Type B pancreatic cell (in vitro differentiated cells): ENCODE data around the gene C3orf38. TPM values are rescaled to one million over a fixed set of nuclear protein-coding genes. Genes with fewer than 3 reads are reported as not detected.

ENCODE experiments used
- DNase-seq: peaks from one replicate; pipeline ENCODE4 v3.0.0; 2021; ENCODE audit warnings: mixed read lengths; ENCODE audit not compliant: unreplicated experiment; ENCODE audit errors: extremely low spot score
- H3K27ac Mint-ChIP-seq: 2 replicates; pipeline ENCODE4 v1.8.0; 2021; ENCODE audit warnings: mild to moderate bottlenecking, mixed read lengths
- H3K27me3 Mint-ChIP-seq: 2 replicates; pipeline ENCODE4 v1.8.0; 2021; ENCODE audit warnings: mixed read lengths
- H3K36me3 Mint-ChIP-seq: 2 replicates; pipeline ENCODE4 v1.8.0; 2021; ENCODE audit warnings: mixed read lengths
- H3K4me1 Mint-ChIP-seq: one replicate; pipeline ENCODE4 v1.8.0; 2021; ENCODE audit warnings: mixed read lengths; ENCODE audit not compliant: unreplicated experiment
- H3K4me3 Mint-ChIP-seq: 2 replicates; pipeline ENCODE4 v1.8.0; 2021; ENCODE audit warnings: mild to moderate bottlenecking, mixed read lengths
- H3K9me3 Mint-ChIP-seq: 2 replicates; pipeline ENCODE4 v1.8.0; 2021; ENCODE audit warnings: mixed read lengths
- CTCF ChIP-seq: fragments of 200-600 bp; sonication (generic); conservative IDR thresholded peaks from 2 replicates; pipeline ENCODE4 v1.5.0; 2021; ENCODE audit warnings: antibody characterized with exemption, mild to moderate bottlenecking
- total RNA-seq: library from RNA; stranded (reverse); gene quantifications from 2 replicates; pipeline ENCODE4 v1.2.1, GENCODE V29; 2021; ENCODE audit warnings: low replicate concordance

Gene C3orf38
- total RNA-seq, 1 donor from 2014 or later = 31.1 TPM

DNA sequence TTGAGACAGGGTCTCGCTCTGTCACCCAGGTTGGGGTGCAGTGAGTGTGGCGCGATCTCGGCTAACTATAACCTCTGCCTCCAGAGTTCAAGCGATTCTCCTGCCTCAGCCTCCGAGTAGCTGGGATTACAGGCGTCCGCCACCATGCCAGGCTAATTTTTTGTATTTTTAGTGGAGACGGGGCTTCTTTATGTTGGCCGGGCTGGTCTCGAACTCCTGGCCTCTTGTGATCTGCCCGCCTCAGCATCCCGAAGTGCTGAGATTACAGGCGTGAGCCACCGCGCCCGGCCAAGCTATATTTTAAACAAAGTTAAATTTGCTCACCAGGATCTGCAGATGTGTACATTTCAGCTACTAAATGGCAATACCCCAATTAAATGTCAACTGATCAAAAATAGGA, 1.1 kb upstream of the C3orf38 start:
- Mint-ChIP-seq H3K27ac (peak overlapping the region; percentile 99), H3K9me3 (no peaks in the 10 kb centered on the region), H3K4me3 (peak overlapping the region; percentile 99), H3K36me3 (peaks cover 4% of the 10 kb centered on the region), H3K27me3 (no peaks in the 10 kb centered on the region), H3K4me1 (peaks cover 23% of the 10 kb centered on the region)
- no peak for TF ChIP-seq CTCF
- no peak for DNase-seq

GRCh38 chr3:88149101-88149508, 654 bp upstream of the C3orf38 start:
- H3K27ac Mint-ChIP-seq = peak overlapping the region; percentile 99
- H3K36me3 Mint-ChIP-seq = peaks cover 4% of the 10 kb centered on the region
- TF ChIP-seq CTCF = no peak
- no peaks in the 10 kb centered on the region for H3K9me3 Mint-ChIP-seq
- H3K4me3 Mint-ChIP-seq = peak overlapping the region; percentile 99
- DNase-seq = no peak
- peaks cover 23% of the 10 kb centered on the region for H3K4me1 Mint-ChIP-seq
- H3K27me3 Mint-ChIP-seq = no peaks in the 10 kb centered on the region

GRCh38 chr3:88150371-88150770, 612 bp downstream of the C3orf38 start:
- DNase-seq = no peak
- H3K4me3 Mint-ChIP-seq = peak overlapping the region; percentile 99
- H3K9me3 Mint-ChIP-seq = no peaks in the 10 kb centered on the region
- H3K27ac Mint-ChIP-seq = peak overlapping the region; percentile 99
- peaks cover 23% of the 10 kb centered on the region for H3K4me1 Mint-ChIP-seq
- no peak for TF ChIP-seq CTCF
- H3K36me3 Mint-ChIP-seq = peaks cover 9% of the 10 kb centered on the region
- H3K27me3 Mint-ChIP-seq = no peaks in the 10 kb centered on the region

GRCh38 chr3:88150806-88151205, 1.0 kb downstream of the C3orf38 start:
- Mint-ChIP-seq H3K4me1 (peaks cover 23% of the 10 kb centered on the region), H3K36me3 (peaks cover 12% of the 10 kb centered on the region), H3K27ac (peak overlapping the region; percentile 99), H3K27me3 (no peaks in the 10 kb centered on the region), H3K9me3 (no peaks in the 10 kb centered on the region), H3K4me3 (peak overlapping the region; percentile 99)
- TF ChIP-seq CTCF = no peak
- no peak for DNase-seq

- Mint-ChIP-seq H3K9me3 (no peaks in the 10 kb centered on the region), H3K4me1 (peaks cover 23% of the 10 kb centered on the region), H3K36me3 (peaks cover 17% of the 10 kb centered on the region), H3K27ac (no peak overlapping the region), H3K4me3 (peak overlapping the region; percentile 99), H3K27me3 (no peaks in the 10 kb centered on the region)
- no peak for DNase-seq
- TF ChIP-seq CTCF = no peak
Measured at GRCh38 chr3:88151358-88151757, 1.6 kb downstream of the C3orf38 start.

DNA sequence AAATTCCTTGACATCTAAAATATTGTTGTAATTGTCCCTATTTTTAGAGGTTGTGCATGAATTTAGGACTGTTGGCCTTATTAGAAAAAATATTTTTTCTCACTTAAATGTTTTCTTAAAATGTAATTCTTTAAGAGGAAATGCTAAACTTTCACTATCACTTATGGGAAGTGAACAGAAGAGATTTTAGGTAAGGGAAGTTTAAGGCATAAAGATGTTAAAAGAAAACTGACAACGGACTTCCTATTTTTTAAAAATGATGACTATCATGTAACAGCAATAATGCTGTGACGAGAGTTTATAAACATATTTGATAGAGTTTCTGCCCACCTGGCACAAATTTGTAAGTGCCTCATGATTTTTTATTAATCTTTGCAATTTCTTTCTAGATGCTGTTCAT, 3.1 kb downstream of the C3orf38 start:
- peaks cover 13% of the 10 kb centered on the region for H3K4me1 Mint-ChIP-seq
- no peak for DNase-seq
- no peaks in the 10 kb centered on the region for H3K9me3 Mint-ChIP-seq
- no peak overlapping the region for H3K27ac Mint-ChIP-seq
- H3K27me3 Mint-ChIP-seq = no peaks in the 10 kb centered on the region
- TF ChIP-seq CTCF = no peak
- peaks cover 28% of the 10 kb centered on the region for H3K36me3 Mint-ChIP-seq
- H3K4me3 Mint-ChIP-seq = no peak overlapping the region
